ENCODE results near the gene TMEM38B. TPM values are rescaled to one million over a fixed set of nuclear protein-coding genes. Genes with fewer than 3 reads are reported as not detected.
A peak's percentile ranks its signal among the peaks of the same experiment; 100 is the strongest.
"Not testable (repeated sequence)": the region's sequence is repeated elsewhere in the genome, so short reads cannot be mapped to it uniquely, and the experiment has no call there.

TMEM38B gene
- total and polyA plus RNA-seq, 5 experiments from 2014 or later = 13.9 to 24.0 (median 21.8) TPM

- Mint-ChIP-seq H3K9me3 (peaks cover 2 to 33% (median 10%) of the 10 kb centered on the region in 9 donors), H3K36me3 (peaks cover 27 to 63% (median 62%) of the 10 kb centered on the region in 3 donors)
- H3K27ac Mint-ChIP-seq, H3K27me3 Mint-ChIP-seq, DNase-seq, H3K4me1 Mint-ChIP-seq, H3K4me3 Mint-ChIP-seq, ATAC-seq, POLR2A ChIA-PET: not testable (repeated sequence)
These were observed 53.0 kb downstream of the TMEM38B start for GRCh38 chr9:105747325-105747724.

DNA sequence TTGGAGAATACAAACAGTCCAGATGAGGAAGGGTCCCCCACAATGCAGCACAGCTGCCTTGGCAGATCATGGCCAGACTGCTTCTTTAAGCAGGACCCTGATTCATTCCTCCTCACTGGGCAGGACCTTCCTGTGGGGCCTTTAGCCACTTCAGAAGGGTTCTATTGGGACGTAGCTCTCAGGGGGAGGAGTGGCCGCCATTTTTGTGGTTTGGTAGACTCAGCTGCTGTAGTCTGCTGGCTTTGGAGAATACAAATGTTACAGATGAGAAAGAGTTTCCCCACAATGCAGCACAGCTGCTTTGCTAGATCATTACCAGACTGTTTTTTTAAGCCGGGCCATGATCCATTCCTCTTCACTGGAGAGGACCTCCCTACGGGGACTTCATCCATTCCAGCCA lies 57.4 kb downstream of the TMEM38B start:
- DNase-seq (no peak), ATAC-seq (no peak)
- Mint-ChIP-seq H3K9me3 (peaks cover 15 to 59% (median 42%) of the 10 kb centered on the region in 9 donors), H3K27me3 (no peaks in the 10 kb centered on the region), H3K27ac (no peak overlapping the region), H3K4me3 (no peak overlapping the region), H3K36me3 (peaks cover 54 to 85% (median 60%) of the 10 kb centered on the region in 3 donors), H3K4me1 (peaks cover 0 to 3% (median 0%) of the 10 kb centered on the region in 4 donors)
- POLR2A ChIA-PET = no interaction called here

DNA sequence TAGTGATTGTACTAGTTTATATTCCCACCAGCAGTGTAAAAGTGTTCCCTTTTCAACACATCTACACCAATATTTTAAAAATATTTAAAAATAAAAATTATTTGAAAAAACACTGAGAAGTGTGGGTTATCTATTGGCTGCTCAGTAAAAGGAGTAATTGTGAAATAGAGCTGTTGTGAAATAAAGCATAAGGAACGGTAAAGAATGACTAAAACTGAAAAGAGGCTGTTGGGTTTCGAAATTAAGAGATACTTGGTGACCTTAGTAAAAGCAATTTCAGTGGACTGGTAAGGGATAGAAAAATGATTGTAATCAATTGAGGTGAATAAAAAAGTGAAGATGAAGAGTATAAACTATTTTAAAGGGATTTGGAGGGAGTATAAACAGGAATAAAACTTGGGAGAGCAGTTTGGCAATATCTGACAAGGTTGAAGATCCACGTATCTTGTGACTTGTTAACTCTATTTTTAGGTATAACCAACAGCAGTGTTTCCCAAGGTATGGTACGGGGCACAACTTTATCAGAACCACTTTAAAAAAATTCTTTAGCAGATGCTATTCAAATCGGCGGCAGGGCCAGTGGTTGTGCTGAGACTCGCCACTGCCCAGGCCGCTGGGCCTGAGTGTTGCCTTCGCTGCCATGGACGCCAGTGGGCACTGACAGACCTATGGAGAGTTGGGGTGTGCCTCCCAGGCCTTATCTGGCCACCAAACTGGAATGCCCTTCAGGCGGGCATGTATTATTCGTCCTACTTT lies 63.3 kb downstream of the TMEM38B start:
- ATAC-seq = no peak
- Mint-ChIP-seq H3K9me3 (peaks cover 30 to 81% (median 54%) of the 10 kb centered on the region in 9 donors), H3K4me1 (no peaks in the 10 kb centered on the region), H3K36me3 (peaks cover 12 to 72% (median 64%) of the 10 kb centered on the region in 3 donors), H3K27ac (no peak overlapping the region), H3K27me3 (no peaks in the 10 kb centered on the region), H3K4me3 (peak overlapping the region in 1 of 10 donors; percentile 25)
- no peak for DNase-seq
- POLR2A ChIA-PET = no interaction called here

- peaks cover 15 to 58% (median 34%) of the 10 kb centered on the region in 9 donors for H3K9me3 Mint-ChIP-seq
- H3K36me3 Mint-ChIP-seq = peaks cover 10 to 52% (median 43%) of the 10 kb centered on the region in 3 donors
- ATAC-seq (no peak), DNase-seq (no peak)
- H3K4me1 Mint-ChIP-seq = no peaks in the 10 kb centered on the region
- no peaks in the 10 kb centered on the region for H3K27me3 Mint-ChIP-seq
- POLR2A ChIA-PET = no interaction called here
- no peak overlapping the region for H3K27ac Mint-ChIP-seq
- no peak overlapping the region for H3K4me3 Mint-ChIP-seq
These were observed 65.7 kb downstream of the TMEM38B start for GRCh38 chr9:105760053-105760452.

DNA sequence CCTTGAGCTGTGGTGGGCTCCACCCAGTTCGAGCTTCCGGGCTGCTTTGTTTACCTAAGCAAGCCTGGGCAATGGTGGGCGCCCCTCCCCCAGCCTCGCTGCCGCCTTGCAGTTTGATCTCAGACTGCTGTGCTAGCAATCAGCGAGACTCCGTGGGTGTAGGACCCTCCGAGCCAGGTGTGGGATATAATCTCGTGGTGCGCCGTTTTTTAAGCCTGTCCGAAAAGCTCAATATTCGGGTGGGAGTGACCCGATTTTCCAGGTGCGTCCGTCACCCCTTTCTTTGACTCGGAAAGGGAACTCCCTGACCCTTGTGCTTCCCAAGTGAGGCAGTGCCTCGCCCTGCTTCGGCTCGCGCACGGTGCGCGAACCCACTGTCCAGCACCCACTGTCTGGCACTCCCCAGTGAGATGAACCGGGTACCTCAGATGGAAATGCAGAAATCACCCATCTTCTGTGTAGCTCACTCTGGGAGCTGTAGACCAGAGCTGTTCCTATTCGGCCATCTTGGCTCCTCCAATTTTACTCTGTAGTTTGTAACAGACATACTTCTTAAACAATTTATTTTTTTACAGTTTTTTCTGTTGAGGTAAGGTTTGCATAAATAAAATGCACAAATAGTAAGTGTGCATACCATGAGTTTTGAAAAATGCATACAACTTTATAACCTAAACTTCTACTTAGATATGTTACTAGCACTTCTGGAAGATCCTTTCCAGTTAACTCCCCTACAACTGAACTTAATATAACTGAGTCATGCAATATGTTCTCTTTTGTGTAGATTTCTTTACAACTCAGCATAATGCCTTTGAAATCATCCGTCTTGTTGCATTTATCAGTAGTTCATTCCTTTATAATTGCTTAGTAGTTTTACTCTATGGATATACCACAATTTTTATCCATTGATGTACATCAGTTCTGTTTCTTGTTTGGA lies 88.5 kb downstream of the TMEM38B start:
- peaks cover 11 to 56% (median 42%) of the 10 kb centered on the region in 3 donors for H3K36me3 Mint-ChIP-seq
- POLR2A ChIA-PET, H3K4me1 Mint-ChIP-seq, H3K27me3 Mint-ChIP-seq, H3K4me3 Mint-ChIP-seq, DNase-seq, H3K27ac Mint-ChIP-seq, ATAC-seq: not testable (repeated sequence)
- peaks cover 0 to 52% (median 17%) of the 10 kb centered on the region in 9 donors for H3K9me3 Mint-ChIP-seq

DNA sequence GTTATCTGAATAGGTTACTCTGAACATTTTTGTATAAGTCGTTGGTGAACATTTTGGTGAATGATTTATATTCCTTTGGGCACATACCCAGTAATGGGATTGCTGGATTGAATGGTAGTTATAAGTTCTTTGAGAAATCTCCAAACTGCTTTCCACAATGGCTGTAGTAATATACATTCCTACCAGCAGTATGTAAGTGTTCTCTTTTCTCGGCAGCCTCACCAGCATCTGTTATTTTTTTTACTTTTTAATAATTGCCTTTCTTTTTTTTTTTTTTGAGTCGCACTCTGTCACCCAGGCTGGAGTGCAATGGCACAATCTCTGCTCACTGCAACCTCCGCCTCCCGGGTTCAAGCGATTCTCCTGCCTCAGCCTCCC lies 89.1 kb downstream of the TMEM38B start:
- peaks cover 17 to 61% (median 46%) of the 10 kb centered on the region in 3 donors for H3K36me3 Mint-ChIP-seq
- H3K27me3 Mint-ChIP-seq, POLR2A ChIA-PET, DNase-seq, H3K4me3 Mint-ChIP-seq, H3K4me1 Mint-ChIP-seq, ATAC-seq, H3K27ac Mint-ChIP-seq: not testable (repeated sequence)
- H3K9me3 Mint-ChIP-seq = peaks cover 0 to 56% (median 24%) of the 10 kb centered on the region in 9 donors

DNA sequence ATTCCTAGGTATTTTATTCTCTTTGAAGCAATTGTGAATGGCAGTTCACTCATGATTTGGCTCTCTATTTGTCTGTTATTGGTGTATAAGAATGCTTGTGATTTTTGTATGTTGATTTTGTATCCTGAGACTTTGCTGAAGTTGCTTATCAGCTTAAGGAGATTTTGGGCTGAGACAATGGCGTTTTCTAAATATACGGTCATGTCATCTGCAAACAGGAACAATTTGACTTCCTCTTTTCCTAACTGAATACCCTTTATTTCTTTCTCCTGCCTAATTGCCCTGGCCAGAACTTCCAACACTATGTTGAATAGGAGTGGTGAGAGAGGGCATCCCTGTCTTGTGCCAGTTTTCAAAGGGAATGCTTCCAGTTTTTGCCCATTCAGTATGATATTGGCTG lies 92.5 kb downstream of the TMEM38B start:
- Mint-ChIP-seq H3K9me3 (peaks cover 7 to 84% (median 41%) of the 10 kb centered on the region in 9 donors), H3K36me3 (peaks cover 35 to 90% (median 68%) of the 10 kb centered on the region in 3 donors)
- H3K4me1 Mint-ChIP-seq, POLR2A ChIA-PET, H3K27me3 Mint-ChIP-seq, H3K4me3 Mint-ChIP-seq, DNase-seq, H3K27ac Mint-ChIP-seq, ATAC-seq: not testable (repeated sequence)

- Mint-ChIP-seq H3K4me3 (no peak overlapping the region), H3K36me3 (peaks cover 2 to 51% (median 13%) of the 10 kb centered on the region in 3 donors), H3K4me1 (no peaks in the 10 kb centered on the region), H3K27ac (no peak overlapping the region), H3K9me3 (peaks cover 12 to 74% (median 38%) of the 10 kb centered on the region in 9 donors), H3K27me3 (no peaks in the 10 kb centered on the region)
- DNase-seq (no peak), ATAC-seq (no peak)
- POLR2A ChIA-PET = no interaction called here
These were observed 121.9 kb downstream of the TMEM38B start for GRCh38 chr9:105816202-105816744.

DNA sequence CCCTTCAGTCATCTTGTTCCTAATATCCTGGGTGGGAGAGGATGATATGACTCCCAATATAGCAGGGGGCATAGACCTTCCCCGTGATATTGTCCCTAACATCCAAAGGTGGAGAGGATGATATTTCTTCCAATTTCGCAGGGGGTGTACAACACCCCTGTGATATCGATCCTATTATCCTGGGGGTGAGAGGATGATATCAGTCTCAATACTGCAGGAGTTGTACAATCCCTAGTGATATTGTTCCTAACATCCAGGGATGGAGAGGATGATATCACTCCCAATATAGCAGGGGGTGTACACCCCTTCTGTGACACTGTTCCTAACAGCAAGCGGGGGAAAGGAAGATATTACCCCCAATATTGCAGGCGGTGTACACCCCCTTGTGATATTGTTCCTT lies 122.6 kb downstream of the TMEM38B start:
- DNase-seq (no peak), ATAC-seq (no peak)
- H3K36me3 Mint-ChIP-seq = peaks cover under 1 to 46% (median 14%) of the 10 kb centered on the region in 3 donors
- H3K27me3 Mint-ChIP-seq = no peaks in the 10 kb centered on the region
- peaks cover 9 to 69% (median 31%) of the 10 kb centered on the region in 9 donors for H3K9me3 Mint-ChIP-seq
- H3K4me3 Mint-ChIP-seq = no peak overlapping the region
- no peak overlapping the region for H3K27ac Mint-ChIP-seq
- POLR2A ChIA-PET = no interaction called here
- no peaks in the 10 kb centered on the region for H3K4me1 Mint-ChIP-seq

DNA sequence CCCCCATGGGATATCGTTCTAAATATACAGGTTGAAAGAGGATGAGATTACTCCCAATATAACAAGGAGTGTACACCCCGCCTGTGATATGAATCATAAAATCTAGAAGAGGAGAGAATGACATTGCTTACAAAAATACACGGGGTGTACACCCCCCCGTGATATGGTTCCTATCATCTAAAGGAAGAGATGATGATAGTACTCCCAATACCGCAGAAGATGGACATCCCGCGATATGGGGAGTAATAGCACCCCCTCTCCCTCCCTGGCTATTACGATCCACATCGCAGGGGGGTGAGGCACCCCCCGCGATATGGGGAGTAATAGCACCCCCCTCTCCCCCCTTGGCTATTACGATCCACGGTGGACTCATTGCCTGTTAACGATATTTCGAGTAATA lies 124.6 kb downstream of the TMEM38B start:
- peaks cover 0 to 50% (median 14%) of the 10 kb centered on the region in 3 donors for H3K36me3 Mint-ChIP-seq
- H3K4me1 Mint-ChIP-seq = no peaks in the 10 kb centered on the region
- H3K27me3 Mint-ChIP-seq = no peaks in the 10 kb centered on the region
- ATAC-seq (no peak), DNase-seq (no peak)
- H3K4me3 Mint-ChIP-seq = no peak overlapping the region
- H3K27ac Mint-ChIP-seq = no peak overlapping the region
- H3K9me3 Mint-ChIP-seq = peaks cover 10 to 75% (median 33%) of the 10 kb centered on the region in 9 donors
- POLR2A ChIA-PET = no interaction called here

DNA sequence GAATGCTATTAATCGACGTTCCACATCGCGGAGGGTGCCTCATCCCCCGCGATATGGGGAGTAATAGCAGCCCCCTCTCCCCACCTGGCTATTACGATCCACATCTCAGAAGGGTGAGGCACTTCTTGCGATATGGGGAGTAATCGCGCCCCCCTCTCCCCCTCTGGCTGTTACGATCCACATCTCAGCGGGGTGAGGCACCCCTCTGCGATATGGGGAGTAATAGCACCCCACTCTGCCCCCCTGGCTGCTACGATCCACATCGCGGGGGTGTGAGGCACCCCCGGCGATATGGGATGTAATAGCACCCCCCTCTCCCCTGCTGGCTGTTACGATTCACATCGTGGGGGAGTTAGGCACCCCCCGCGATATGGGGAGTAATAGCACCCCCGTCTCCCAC lies 128.5 kb downstream of the TMEM38B start:
- H3K36me3 Mint-ChIP-seq = peaks cover 0 to 65% (median 25%) of the 10 kb centered on the region in 3 donors
- H3K27me3 Mint-ChIP-seq = peaks cover 0 to 3% (median 0%) of the 10 kb centered on the region in 5 donors
- no peak overlapping the region for H3K4me3 Mint-ChIP-seq
- no peaks in the 10 kb centered on the region for H3K4me1 Mint-ChIP-seq
- no peak for ATAC-seq
- no peak overlapping the region for H3K27ac Mint-ChIP-seq
- DNase-seq = no peak
- peaks cover 20 to 88% (median 36%) of the 10 kb centered on the region in 9 donors for H3K9me3 Mint-ChIP-seq
- POLR2A ChIA-PET = no interaction called here
